CD14-positive monocyte (primary cell): Measurements from ENCODE around the gene HAGHL. TPM values are rescaled to one million over a fixed set of nuclear protein-coding genes. Genes with fewer than 3 reads are reported as not detected.

Experiments used
- DNase-seq, 3 donors: peaks; one replicate each; pipeline ENCODE4 v3.0.0-alpha.2; 2011 to 2022
- H2AFZ ChIP-seq: 2 replicates; pipeline ENCODE4 v1.6.0; 2012; ENCODE audit warnings: mild to moderate bottlenecking, low read depth, low read length, inconsistent platforms; ENCODE audit not compliant: insufficient read depth, poor library complexity, severe bottlenecking
- H3K27ac ChIP-seq, 2 donors: 1 replicate in 1 of 2; 2 replicates in 1 of 2; pipeline ENCODE4 v1.5.1; 2012 to 2013; ENCODE audit warnings: low read length in 2 of 2, control low read depth in 1 of 2, inconsistent platforms in 1 of 2, low read depth in 1 of 2, mild to moderate bottlenecking in 1 of 2
- H3K27me3 ChIP-seq, 2 donors: one replicate each; pipeline versions ENCODE4 v1.6.0 to v1.6.1; 2011 to 2013; ENCODE audit warnings: low read length in 2 of 2; ENCODE audit not compliant: control insufficient read depth in 2 of 2, insufficient read depth in 2 of 2
- H3K36me3 ChIP-seq, 2 donors: replicated peaks in 1 of 2; 1 replicate in 1 of 2; 2 replicates in 1 of 2; pipeline versions ENCODE4 v1.5.1 to v1.6.1; 2012 to 2013; ENCODE audit warnings: low read length in 2 of 2, control low read depth in 1 of 2, inconsistent platforms in 1 of 2, mild to moderate bottlenecking in 1 of 2; ENCODE audit not compliant: insufficient read depth in 2 of 2, control insufficient read depth in 1 of 2
- H3K4me1 ChIP-seq, 2 donors: 1 replicate in 1 of 2; 2 replicates in 1 of 2; pipeline versions ENCODE4 v1.5.1 to v1.6.1; 2012 to 2013; ENCODE audit warnings: low read length in 2 of 2, control low read depth in 1 of 2, inconsistent platforms in 1 of 2, mild to moderate bottlenecking in 1 of 2, moderate library complexity in 1 of 2; ENCODE audit not compliant: insufficient read depth in 2 of 2, control insufficient read depth in 1 of 2
- H3K4me2 ChIP-seq: replicated peaks from 2 replicates; pipeline ENCODE3; 2012; ENCODE audit warnings: low read length, moderate library complexity, mild to moderate bottlenecking; ENCODE audit not compliant: poor library complexity, severe bottlenecking; ENCODE audit errors: extremely low read depth
- H3K4me3 ChIP-seq, 3 experiments: fragments of 200-600 bp in 1 of 3; sonication (generic) in 1 of 3; replicated peaks in 1 of 3; 1 replicate in 2 of 3; 2 replicates in 1 of 3; pipeline ENCODE4 v1.5.1; 2011 to 2013; ENCODE audit warnings: low read length in 3 of 3, mild to moderate bottlenecking in 3 of 3, control low read depth in 2 of 3, low read depth in 2 of 3, inconsistent platforms in 1 of 3, moderate library complexity in 1 of 3
- H3K79me2 ChIP-seq: 2 replicates; pipeline ENCODE4 v1.6.0; 2012; ENCODE audit warnings: mild to moderate bottlenecking, control low read depth, inconsistent platforms, low read length, moderate library complexity; ENCODE audit not compliant: insufficient read depth
- H3K9ac ChIP-seq: 2 replicates; pipeline ENCODE4 v1.6.0; 2017; ENCODE audit warnings: low read length, mild to moderate bottlenecking; ENCODE audit not compliant: insufficient read depth, poor library complexity, severe bottlenecking
- H3K9me3 ChIP-seq, 2 donors: replicated peaks in 1 of 2; 1 replicate in 1 of 2; 2 replicates in 1 of 2; pipeline versions ENCODE4 v1.5.1 to v1.6.1; 2012 to 2013; ENCODE audit warnings: low read length in 2 of 2, control low read depth in 1 of 2; ENCODE audit not compliant: control insufficient read depth in 1 of 2, insufficient read depth in 1 of 2
- H4K20me1 ChIP-seq: 2 replicates; pipeline ENCODE4 v1.6.0; 2012; ENCODE audit warnings: mild to moderate bottlenecking, low read length, control low read depth, moderate library complexity; ENCODE audit not compliant: insufficient read depth
- H3K27ac Mint-ChIP-seq, 7 donors: one replicate each; pipeline ENCODE4 v1.8.0; 2020; ENCODE audit warnings: mild to moderate bottlenecking in 7 of 7, mixed read lengths in 7 of 7, moderate library complexity in 6 of 7, inconsistent platforms in 2 of 7
- H3K27me3 Mint-ChIP-seq, 3 donors: one replicate each; pipeline ENCODE4 v1.8.0; 2021 to 2022; ENCODE audit warnings: low read depth in 3 of 3, mild to moderate bottlenecking in 3 of 3, mixed read lengths in 3 of 3, moderate library complexity in 3 of 3, inconsistent platforms in 1 of 3
- H3K36me3 Mint-ChIP-seq, 2 donors: one replicate each; pipeline ENCODE4 v1.8.0; 2020; ENCODE audit warnings: mixed read lengths in 2 of 2, inconsistent platforms in 1 of 2, mild to moderate bottlenecking in 1 of 2
- H3K4me1 Mint-ChIP-seq: one replicate; pipeline ENCODE4 v1.8.0; 2020; ENCODE audit warnings: mild to moderate bottlenecking, mixed read lengths
- H3K4me3 Mint-ChIP-seq, 2 donors: one replicate each; pipeline ENCODE4 v1.8.0; 2020; ENCODE audit warnings: mild to moderate bottlenecking in 2 of 2, mixed read lengths in 2 of 2, moderate library complexity in 1 of 2
- H3K9me3 Mint-ChIP-seq, 7 donors: one replicate each; pipeline ENCODE4 v1.8.0; 2020 to 2022; ENCODE audit warnings: mixed read lengths in 7 of 7, mild to moderate bottlenecking in 6 of 7, moderate library complexity in 6 of 7, inconsistent platforms in 2 of 7
- WGBS: methylation state at CpG from one replicate; pipeline ENCODE4 v1.1.5; 2013; ENCODE audit warnings: missing lambda C conversion rate; ENCODE audit not compliant: insufficient coverage; 5-methylcytosine and 5-hydroxymethylcytosine counted together
- intact Hi-C, 2 donors: fragments of 100-400 bp; cut with micrococcal nuclease; formaldehyde crosslinking; loops; one replicate each; pipeline versions ENCODE4 v1.15.0 to v1.15.1; 2023
- polyA plus RNA-seq, 3 donors: library from polyadenylated mRNA; depleted of rRNA in 1 of 3; unstranded in 2 of 3; stranded (reverse) in 1 of 3; fragments of 300-500 nt in 2 of 3; fragments of >200 nt in 1 of 3; fragmentation: Illumina TruSeq in 2 of 3; gene quantifications; 1 replicate in 2 of 3; 2 replicates in 1 of 3; pipeline ENCODE4 v1.2.3, GENCODE V29; 2012 to 2021
- small RNA-seq: library from RNA; depleted of rRNA; stranded (forward); fragments of <200 nt; gene quantifications from one replicate; pipeline ENCODE3, GENCODE V24; 2012; ENCODE audit warnings: low read depth; ENCODE audit not compliant: insufficient read length
- TF ChIP-seq, protein P1 (sequence below): fragments of 200-600 bp; IDR thresholded peaks from one replicate; pipeline ENCODE4 v1.8.0; 2022; ENCODE audit warnings: antibody characterized with exemption, mild to moderate bottlenecking

HAGHL gene
- polyA plus RNA-seq, 3 donors: 0.60 to 8.9 (median 1.5) TPM

DNA sequence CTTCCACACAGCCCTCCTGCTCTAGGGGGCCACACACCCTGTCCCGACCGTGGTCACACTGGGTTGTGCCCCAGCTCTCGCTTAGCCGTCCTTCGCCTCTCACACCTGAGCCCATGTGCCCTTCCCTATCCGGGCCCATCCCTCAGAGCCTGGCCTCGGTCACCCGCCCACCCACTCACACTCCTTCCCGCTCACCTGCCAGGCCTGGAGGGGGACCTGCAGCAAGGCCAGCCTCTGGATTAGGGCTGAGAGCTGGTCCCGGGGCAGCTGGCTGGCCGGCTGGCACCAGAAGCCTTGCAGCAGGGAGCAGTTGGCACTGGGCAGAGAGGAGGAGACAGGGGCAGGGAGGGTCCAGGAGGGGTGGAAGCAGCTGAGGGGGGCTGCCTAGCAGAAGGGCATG is 51.5 kb downstream of the HAGHL start:
- H3K9ac ChIP-seq: no peak overlapping the region

DNA sequence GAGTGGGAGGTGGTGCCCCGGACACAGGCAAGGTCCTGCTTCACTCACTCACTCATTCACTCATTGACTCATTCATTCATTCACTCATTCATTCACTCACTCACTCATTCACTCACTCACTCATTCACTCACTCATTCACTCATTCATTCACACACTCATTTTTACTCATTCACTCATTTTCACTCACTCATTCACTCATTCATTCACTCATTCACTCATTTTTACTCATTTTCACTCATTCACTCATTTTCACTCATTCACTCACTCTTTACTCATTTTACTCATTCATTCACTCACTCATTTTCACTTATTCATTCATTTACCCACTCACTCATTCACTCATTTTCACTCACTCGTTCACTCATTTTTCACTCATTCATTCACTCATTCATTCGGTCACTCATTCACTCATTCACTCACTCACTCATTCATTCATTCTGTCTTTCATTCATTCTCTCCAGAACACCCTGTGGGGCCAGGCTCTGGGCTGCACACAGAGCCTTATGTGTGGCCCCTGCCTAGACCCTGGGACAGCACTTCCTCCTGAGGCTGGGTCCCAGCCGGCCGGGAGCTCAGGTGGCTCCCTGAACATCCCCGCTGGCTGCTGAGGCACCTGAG is 52.1 kb downstream of the HAGHL start:
- no peaks in the 10 kb centered on the region for H3K4me1 Mint-ChIP-seq

More for the DNA sequence above, 51.5 kb downstream of the HAGHL start:
- TF ChIP-seq, protein P1, sequence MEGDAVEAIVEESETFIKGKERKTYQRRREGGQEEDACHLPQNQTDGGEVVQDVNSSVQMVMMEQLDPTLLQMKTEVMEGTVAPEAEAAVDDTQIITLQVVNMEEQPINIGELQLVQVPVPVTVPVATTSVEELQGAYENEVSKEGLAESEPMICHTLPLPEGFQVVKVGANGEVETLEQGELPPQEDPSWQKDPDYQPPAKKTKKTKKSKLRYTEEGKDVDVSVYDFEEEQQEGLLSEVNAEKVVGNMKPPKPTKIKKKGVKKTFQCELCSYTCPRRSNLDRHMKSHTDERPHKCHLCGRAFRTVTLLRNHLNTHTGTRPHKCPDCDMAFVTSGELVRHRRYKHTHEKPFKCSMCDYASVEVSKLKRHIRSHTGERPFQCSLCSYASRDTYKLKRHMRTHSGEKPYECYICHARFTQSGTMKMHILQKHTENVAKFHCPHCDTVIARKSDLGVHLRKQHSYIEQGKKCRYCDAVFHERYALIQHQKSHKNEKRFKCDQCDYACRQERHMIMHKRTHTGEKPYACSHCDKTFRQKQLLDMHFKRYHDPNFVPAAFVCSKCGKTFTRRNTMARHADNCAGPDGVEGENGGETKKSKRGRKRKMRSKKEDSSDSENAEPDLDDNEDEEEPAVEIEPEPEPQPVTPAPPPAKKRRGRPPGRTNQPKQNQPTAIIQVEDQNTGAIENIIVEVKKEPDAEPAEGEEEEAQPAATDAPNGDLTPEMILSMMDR: no peak
- no peaks in the 10 kb centered on the region for H3K36me3 ChIP-seq
- no peak overlapping the region for H3K27ac ChIP-seq
- no peak overlapping the region for H3K4me2 ChIP-seq
- H3K27me3 ChIP-seq: peaks cover 0 to 9% of the 10 kb centered on the region in 2 donors
- no peaks in the 10 kb centered on the region for H3K4me1 Mint-ChIP-seq
- H3K27me3 Mint-ChIP-seq: peaks cover 0 to 22% (median 10%) of the 10 kb centered on the region in 3 donors
- no peak overlapping the region for H3K4me3 ChIP-seq
- no peak overlapping the region for H3K27ac Mint-ChIP-seq
- no peak for DNase-seq
- no peak overlapping the region for H3K4me3 Mint-ChIP-seq
- no peak overlapping the region for H2AFZ ChIP-seq
- no peaks in the 10 kb centered on the region for H3K36me3 Mint-ChIP-seq
- H3K4me1 ChIP-seq: no peaks in the 10 kb centered on the region
- intact Hi-C loops: no loop called here
- 88% methylated on average over 11 of the region's 11 CpGs for WGBS
- H4K20me1 ChIP-seq: no peaks in the 10 kb centered on the region
- no peaks in the 10 kb centered on the region for H3K79me2 ChIP-seq
- H3K9me3 Mint-ChIP-seq: peaks cover 0 to 3% (median 0%) of the 10 kb centered on the region in 7 donors
- H3K9me3 ChIP-seq: no peaks in the 10 kb centered on the region

More for the DNA sequence above, 52.1 kb downstream of the HAGHL start:
- Histone ChIP-seq H2AFZ (no peak overlapping the region), H3K4me1 (no peaks in the 10 kb centered on the region), H4K20me1 (no peaks in the 10 kb centered on the region), H3K9me3 (no peaks in the 10 kb centered on the region), H3K27ac (no peak overlapping the region), H3K4me3 (no peak overlapping the region), H3K36me3 (no peaks in the 10 kb centered on the region), H3K4me2 (no peak overlapping the region), H3K9ac (no peak overlapping the region), H3K79me2 (no peaks in the 10 kb centered on the region), H3K27me3 (peaks cover 0 to 9% of the 10 kb centered on the region in 2 donors)
- peaks cover 0 to 3% (median 0%) of the 10 kb centered on the region in 7 donors for H3K9me3 Mint-ChIP-seq
- H3K4me3 Mint-ChIP-seq: no peak overlapping the region
- intact Hi-C loops: no loop called here
- DNase-seq: no peak
- TF ChIP-seq, protein P1: no peak
- peaks cover 0 to 22% (median 10%) of the 10 kb centered on the region in 3 donors for H3K27me3 Mint-ChIP-seq
- 93% methylated on average over 6 of the region's 6 CpGs for WGBS
- no peak overlapping the region for H3K27ac Mint-ChIP-seq
- no peaks in the 10 kb centered on the region for H3K36me3 Mint-ChIP-seq

Small RNAs within 50 kb of the gene (small RNA-seq; reads per million reads assigned to genes)
- gene MIR662: not detected

Other genes starting within 250 kb of the HAGHL start
- gene CAPN15, start 199.4 kb upstream of the HAGHL start, polyA plus RNA-seq: 10 to 100 TPM in 1 of 3 donors, 1 to 10 TPM in 2; 3.4 to 42.6 (median 3.9) TPM
- not detected for gene PRR35, start 166.7 kb upstream of the HAGHL start, polyA plus RNA-seq
- under 1 TPM; 0.29 to 0.57 (median 0.36) TPM for gene NHLRC4, start 160.1 kb upstream of the HAGHL start, polyA plus RNA-seq
- 10 to 100 TPM; 11.4 to 39.8 (median 12.1) TPM for gene PIGQ, start 157.1 kb upstream of the HAGHL start, polyA plus RNA-seq
- gene RAB40C, start 137.0 kb upstream of the HAGHL start, polyA plus RNA-seq: 10 to 100 TPM; 10.0 to 22.6 (median 10.9) TPM
- gene WFIKKN1, start 96.1 kb upstream of the HAGHL start, polyA plus RNA-seq: under 1 TPM in 1 of 3 donors, not detected in 2; 0.76 TPM
- 10 to 100 TPM; 57.1 to 80.9 (median 70.4) TPM for gene METTL26, start 90.8 kb upstream of the HAGHL start, polyA plus RNA-seq
- 10 to 100 TPM; 23.7 to 65.6 (median 42.1) TPM for gene MCRIP2, start 85.3 kb upstream of the HAGHL start, polyA plus RNA-seq
- gene WDR90, start 77.7 kb upstream of the HAGHL start, polyA plus RNA-seq: 10 to 100 TPM in 1 of 3 donors, 1 to 10 TPM in 1, under 1 TPM in 1; 0.13 to 16.5 (median 1.1) TPM
- 100 to 1,000 TPM in 1 of 3 donors, 10 to 100 TPM in 2; 25.4 to 276 (median 26.3) TPM for gene RHOT2, start 59.0 kb upstream of the HAGHL start, polyA plus RNA-seq
- 1 to 10 TPM in 1 of 3 donors, not detected in 2; 1.3 TPM for gene RHBDL1, start 51.4 kb upstream of the HAGHL start, polyA plus RNA-seq
- gene STUB1, start 46.7 kb upstream of the HAGHL start, polyA plus RNA-seq: 100 to 1,000 TPM in 2 of 3 donors, 10 to 100 TPM in 1; 83.3 to 108 (median 106) TPM
- gene JMJD8, start 42.8 kb upstream of the HAGHL start, polyA plus RNA-seq: 10 to 100 TPM; 28.7 to 45.3 (median 33.5) TPM
- gene WDR24, start 36.7 kb upstream of the HAGHL start, polyA plus RNA-seq: 1 to 10 TPM; 5.7 to 9.2 (median 7.4) TPM
- gene FBXL16, start 21.3 kb upstream of the HAGHL start, polyA plus RNA-seq: 1 to 10 TPM in 1 of 3 donors, under 1 TPM in 2; 0.28 to 1.0 (median 0.49) TPM
- 1 to 10 TPM in 2 of 3 donors, under 1 TPM in 1; 0.97 to 5.4 (median 1.7) TPM for gene METRN, start 12.0 kb upstream of the HAGHL start, polyA plus RNA-seq
- gene ANTKMT, start 6.0 kb upstream of the HAGHL start, polyA plus RNA-seq: 10 to 100 TPM; 21.5 to 56.3 (median 34.4) TPM
- under 1 TPM in 1 of 3 donors, not detected in 2; 0.96 TPM for gene CCDC78, start 663 bp upstream of the HAGHL start, polyA plus RNA-seq
- 10 to 100 TPM in 2 of 3 donors, 1 to 10 TPM in 1; 8.6 to 41.1 (median 11.8) TPM for gene CIAO3, start 13.9 kb downstream of the HAGHL start, polyA plus RNA-seq
- under 1 TPM in 2 of 3 donors, not detected in 1; 0.07 to 0.29 TPM for gene MSLN, start 33.6 kb downstream of the HAGHL start, polyA plus RNA-seq
- gene RPUSD1, start 61.3 kb downstream of the HAGHL start, polyA plus RNA-seq: 10 to 100 TPM; 29.5 to 38.1 (median 31.5) TPM
- gene CHTF18, start 61.5 kb downstream of the HAGHL start, polyA plus RNA-seq: 10 to 100 TPM in 1 of 3 donors, 1 to 10 TPM in 1, under 1 TPM in 1; 0.57 to 13.8 (median 2.2) TPM
- not detected for gene GNG13, start 73.6 kb downstream of the HAGHL start, polyA plus RNA-seq
- gene LMF1, start 243.9 kb downstream of the HAGHL start, polyA plus RNA-seq: 10 to 100 TPM in 2 of 3 donors, 1 to 10 TPM in 1; 5.9 to 14.7 (median 10.6) TPM